Stimulated activated CD8-positive, alpha-beta memory T cell treated with anti-CD3 and anti-CD28 coated beads, Interleukin-15, amount 100 ng/mL, for 4 hours (primary cell): ENCODE results near the gene CP.

Experiments used
- DNase-seq, 2 donors: peaks; one replicate each; pipeline ENCODE4 v3.0.0-alpha.2; 2020; ENCODE audit warnings: low read depth in 2 of 2

The CP gene

GRCh38 chr3:149122721-149123578 is 98.7 kb downstream of the CP start:
- no peak for DNase-seq
